Activated naive CD8-positive, alpha-beta T cell treated with anti-CD3 and anti-CD28 coated beads for 36 hours (primary cell): ENCODE data around the gene EBF3. TPM values are rescaled to one million over a fixed set of nuclear protein-coding genes. Genes with fewer than 3 reads are reported as not detected.

Experiments
- DNase-seq: peaks from one replicate; pipeline ENCODE4 v3.0.0; 2021
- H3K27ac Mint-ChIP-seq: one replicate; pipeline ENCODE4 v1.8.0; 2022; ENCODE audit warnings: mild to moderate bottlenecking, moderate library complexity, mixed read lengths
- H3K27me3 Mint-ChIP-seq: one replicate; pipeline ENCODE4 v1.8.0; 2022; ENCODE audit warnings: mild to moderate bottlenecking, mixed read lengths
- H3K36me3 Mint-ChIP-seq: one replicate; pipeline ENCODE4 v1.8.0; 2021; ENCODE audit warnings: mild to moderate bottlenecking, mixed read lengths
- H3K4me1 Mint-ChIP-seq: one replicate; pipeline ENCODE4 v1.8.0; 2021; ENCODE audit warnings: mixed read lengths
- H3K4me3 Mint-ChIP-seq: one replicate; pipeline ENCODE4 v1.8.0; 2022; ENCODE audit warnings: mild to moderate bottlenecking, moderate library complexity, mixed read lengths
- H3K9me3 Mint-ChIP-seq: one replicate; pipeline ENCODE4 v1.8.0; 2022; ENCODE audit warnings: mixed read lengths
- total RNA-seq, 2 experiments: library from RNA; stranded (reverse); gene quantifications; one replicate each; pipeline ENCODE4 v1.2.3, GENCODE V29; 2021

Gene EBF3
- total RNA-seq, 2 experiments from 2014 or later, result not detected

DNA sequence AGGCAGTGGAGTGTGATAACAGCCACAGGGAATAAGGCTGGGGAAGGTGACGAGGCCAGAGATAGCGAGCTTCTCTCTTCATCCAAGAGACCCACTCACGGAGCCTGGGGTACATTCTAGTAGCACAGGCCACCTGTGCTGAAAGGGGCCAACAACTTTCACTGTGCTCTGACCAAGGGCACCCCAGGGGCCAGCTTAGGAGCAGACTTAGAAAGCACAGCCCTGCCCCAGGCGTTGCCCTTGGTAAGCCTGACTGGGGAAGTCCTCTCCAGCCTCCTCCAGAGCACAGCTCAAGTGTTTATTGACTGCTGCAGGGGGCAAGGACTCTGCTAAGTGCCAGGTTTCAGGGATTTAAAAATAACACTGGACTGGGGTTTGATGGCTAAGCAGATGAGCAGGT is 44.7 kb downstream of the EBF3 start:
- H3K27me3 Mint-ChIP-seq, result no peaks in the 10 kb centered on the region
- no peak overlapping the region for H3K4me3 Mint-ChIP-seq
- H3K4me1 Mint-ChIP-seq, result no peaks in the 10 kb centered on the region
- H3K36me3 Mint-ChIP-seq, result no peaks in the 10 kb centered on the region
- DNase-seq, result no peak
- no peak overlapping the region for H3K27ac Mint-ChIP-seq
- no peaks in the 10 kb centered on the region for H3K9me3 Mint-ChIP-seq

DNA sequence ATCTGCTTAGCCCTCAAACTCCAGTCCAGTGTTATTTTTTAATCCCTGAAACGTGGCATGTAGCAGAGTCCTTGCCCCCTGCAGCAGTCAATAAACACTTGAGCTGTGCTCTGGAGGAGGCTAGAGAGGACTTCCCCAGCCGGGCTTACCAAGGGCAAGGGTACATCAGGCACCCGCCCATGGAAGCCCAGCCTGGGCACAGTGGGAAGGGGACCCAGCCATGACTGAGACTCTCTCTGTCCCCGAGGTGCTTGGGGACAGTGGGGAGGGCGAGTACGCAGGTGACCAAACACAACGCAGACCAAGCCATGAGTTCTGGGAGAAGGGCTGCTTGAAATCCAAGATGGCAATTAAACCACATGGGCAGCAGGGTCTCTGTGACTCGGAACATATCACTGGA is 45.2 kb downstream of the EBF3 start:
- Mint-ChIP-seq H3K36me3 (no peaks in the 10 kb centered on the region), H3K27me3 (no peaks in the 10 kb centered on the region), H3K27ac (no peak overlapping the region), H3K9me3 (no peaks in the 10 kb centered on the region), H3K4me1 (no peaks in the 10 kb centered on the region), H3K4me3 (no peak overlapping the region)
- DNase-seq, result no peak

DNA sequence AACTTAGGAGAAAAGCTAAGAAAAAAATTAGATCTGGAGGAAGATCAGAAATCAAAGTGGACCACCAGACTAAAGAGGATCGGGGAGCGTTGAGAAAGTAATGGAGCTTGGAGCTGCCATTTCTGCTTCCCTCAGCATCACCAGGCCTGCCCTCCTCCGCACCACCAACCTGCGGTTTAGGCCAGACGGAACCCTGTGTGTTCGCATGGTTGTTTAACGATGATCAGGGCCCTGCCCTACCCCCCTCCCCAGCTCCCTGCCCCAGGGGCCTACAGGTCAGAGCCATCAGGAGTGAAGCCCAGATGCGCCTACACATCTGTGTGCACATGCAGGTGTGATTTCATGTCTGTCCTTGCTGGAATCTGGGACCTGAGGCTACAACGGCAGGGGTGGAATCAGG is 45.7 kb downstream of the EBF3 start:
- Mint-ChIP-seq H3K36me3 (no peaks in the 10 kb centered on the region), H3K27me3 (no peaks in the 10 kb centered on the region), H3K4me3 (no peak overlapping the region), H3K4me1 (no peaks in the 10 kb centered on the region), H3K27ac (no peak overlapping the region), H3K9me3 (no peaks in the 10 kb centered on the region)
- no peak for DNase-seq

DNA sequence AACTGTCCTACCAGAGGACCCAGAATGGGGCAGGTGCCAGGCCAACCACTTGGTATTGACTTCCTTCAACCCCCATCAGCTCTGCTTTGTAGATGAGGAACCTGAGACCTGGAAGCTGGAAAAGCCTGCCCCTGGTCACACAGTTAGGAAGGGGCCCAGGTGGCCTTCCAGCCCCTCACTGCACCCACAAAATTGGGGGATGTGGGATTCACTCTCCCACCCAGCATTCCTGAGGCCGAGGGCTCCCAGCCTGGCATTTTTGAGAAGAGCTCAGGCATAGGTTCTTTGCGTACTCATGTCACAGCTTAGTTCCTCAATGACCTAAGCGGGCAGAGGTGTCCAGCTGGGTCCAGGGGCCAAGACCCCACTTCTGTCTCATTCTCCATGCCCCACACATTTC is 46.1 kb downstream of the EBF3 start:
- Mint-ChIP-seq H3K4me1 (no peaks in the 10 kb centered on the region), H3K27me3 (no peaks in the 10 kb centered on the region), H3K36me3 (no peaks in the 10 kb centered on the region), H3K9me3 (no peaks in the 10 kb centered on the region), H3K27ac (no peak overlapping the region), H3K4me3 (no peak overlapping the region)
- no peak for DNase-seq

DNA sequence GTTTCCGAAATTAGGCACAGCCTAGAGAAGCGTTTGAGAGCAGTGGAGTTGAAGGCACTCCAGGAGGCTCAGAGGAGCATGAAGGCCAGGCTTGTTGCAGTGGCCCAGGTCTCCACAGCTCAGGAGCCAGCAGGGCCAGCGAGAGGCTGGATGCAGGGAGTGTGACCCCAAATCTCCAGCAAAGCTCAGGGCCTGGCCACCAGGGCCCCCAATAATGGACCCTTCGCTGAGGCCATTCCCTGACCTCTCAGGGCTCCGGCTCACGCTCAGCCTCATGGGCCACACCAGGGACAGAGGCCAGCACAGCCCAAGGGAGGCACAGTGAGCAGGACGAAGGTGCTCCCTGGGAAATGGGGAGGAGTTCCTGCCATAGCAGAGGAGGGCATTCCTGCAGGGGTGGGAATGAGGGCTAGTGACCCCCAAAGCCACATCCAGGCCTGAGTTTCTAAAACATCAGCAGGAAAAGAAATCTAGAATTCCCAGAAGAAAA is 47.5 kb downstream of the EBF3 start:
- no peaks in the 10 kb centered on the region for H3K27me3 Mint-ChIP-seq
- H3K36me3 Mint-ChIP-seq, result no peaks in the 10 kb centered on the region
- no peaks in the 10 kb centered on the region for H3K4me1 Mint-ChIP-seq
- H3K27ac Mint-ChIP-seq, result no peak overlapping the region
- H3K4me3 Mint-ChIP-seq, result no peak overlapping the region
- no peak for DNase-seq
- H3K9me3 Mint-ChIP-seq, result no peaks in the 10 kb centered on the region

DNA sequence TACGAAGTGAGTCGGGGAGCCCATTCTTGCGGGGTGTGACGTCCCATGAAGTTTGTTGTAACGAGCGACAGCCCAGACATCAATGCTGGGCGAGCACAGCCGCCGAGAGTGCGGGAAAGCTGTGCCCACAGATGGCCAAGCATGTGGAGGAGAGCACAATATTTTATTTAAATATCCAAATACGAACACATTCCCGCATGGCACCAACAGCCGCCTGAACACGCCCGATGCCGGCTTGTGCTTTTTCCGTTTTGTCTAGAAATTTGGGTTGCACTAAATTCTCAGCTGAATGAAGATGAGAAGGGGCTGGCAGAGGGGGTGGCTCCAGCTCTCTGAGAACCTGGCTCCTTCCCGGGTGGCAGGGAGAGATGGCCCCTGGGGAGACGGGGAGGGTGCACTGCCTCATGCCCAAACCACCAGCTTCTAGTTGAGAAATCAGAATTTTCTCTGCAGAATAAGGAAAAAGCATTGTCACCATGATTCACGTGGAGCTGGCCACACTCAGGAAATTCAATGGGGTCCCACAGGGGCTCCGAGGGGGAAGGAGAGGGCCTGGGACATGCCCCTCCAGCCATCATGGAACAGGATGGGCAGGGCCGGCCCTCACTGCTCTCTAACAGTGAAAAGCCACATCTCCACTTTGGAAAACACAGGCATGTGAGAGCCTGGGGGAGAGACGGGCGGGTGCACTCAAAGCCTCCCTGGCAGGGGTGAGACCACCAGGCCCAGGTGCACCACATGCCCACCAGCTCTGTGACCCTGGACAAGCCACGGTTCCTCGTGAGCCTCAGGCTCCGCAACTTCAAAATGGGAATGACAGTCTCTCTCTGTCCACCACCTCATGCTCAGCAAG is 48.3 kb downstream of the EBF3 start:
- Mint-ChIP-seq H3K36me3 (no peaks in the 10 kb centered on the region), H3K27me3 (no peaks in the 10 kb centered on the region), H3K4me3 (no peak overlapping the region), H3K9me3 (no peaks in the 10 kb centered on the region), H3K27ac (no peak overlapping the region), H3K4me1 (no peaks in the 10 kb centered on the region)
- DNase-seq, result no peak

DNA sequence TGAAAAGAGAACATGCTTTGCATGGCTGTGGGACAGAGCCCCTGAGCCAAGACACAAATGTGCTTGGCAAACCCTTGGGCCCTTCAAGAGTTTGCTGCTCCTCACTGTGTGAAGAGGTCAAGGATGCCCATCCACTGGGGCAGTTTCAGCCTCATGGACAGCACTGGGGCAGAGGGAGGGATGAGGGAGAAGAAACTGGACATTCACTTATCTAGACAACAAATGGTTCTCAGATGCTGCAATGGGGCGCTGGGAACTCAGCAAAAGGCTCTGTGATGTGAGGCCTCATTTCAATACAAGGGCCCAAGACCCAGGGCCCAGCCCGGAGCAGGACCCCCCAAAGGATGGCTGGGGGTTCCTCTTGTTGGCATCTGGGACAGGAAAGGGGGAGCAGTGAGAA is 49.1 kb downstream of the EBF3 start:
- H3K9me3 Mint-ChIP-seq, result no peaks in the 10 kb centered on the region
- no peak overlapping the region for H3K27ac Mint-ChIP-seq
- H3K27me3 Mint-ChIP-seq, result no peaks in the 10 kb centered on the region
- no peak for DNase-seq
- no peaks in the 10 kb centered on the region for H3K4me1 Mint-ChIP-seq
- no peak overlapping the region for H3K4me3 Mint-ChIP-seq
- H3K36me3 Mint-ChIP-seq, result no peaks in the 10 kb centered on the region

DNA sequence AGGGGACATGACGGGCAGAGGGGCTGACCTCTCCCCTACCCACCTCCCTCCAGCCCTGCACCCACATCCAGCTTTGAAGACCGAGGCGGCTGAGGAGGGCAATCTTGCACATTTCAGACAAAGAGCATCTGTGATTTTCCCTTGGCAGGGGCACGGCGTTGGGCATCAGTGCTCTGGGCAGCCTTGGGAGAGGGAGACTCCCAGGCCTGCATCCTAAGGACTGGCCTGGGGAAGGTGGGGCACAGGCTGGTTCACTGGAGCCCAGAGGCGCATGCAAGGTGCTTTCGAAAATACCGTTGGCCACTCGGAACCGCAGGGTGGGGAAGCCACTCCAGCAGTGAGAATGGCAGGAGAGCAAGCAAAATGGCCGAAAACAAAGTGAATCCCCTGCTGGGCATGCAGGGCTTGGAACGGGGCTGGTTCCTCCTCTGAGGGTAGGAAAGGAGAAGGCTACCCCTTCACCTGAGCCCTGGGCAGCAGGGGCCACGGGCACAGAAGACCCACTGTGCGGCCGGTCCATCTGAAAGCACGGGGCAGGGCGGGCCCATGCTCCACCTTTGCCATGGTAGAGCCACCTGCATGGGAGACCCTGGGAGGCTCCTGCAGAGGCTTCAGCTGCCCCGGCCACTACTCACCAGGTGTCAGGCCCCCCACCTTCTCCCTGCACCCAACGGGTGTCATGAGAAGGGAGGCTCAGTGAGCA is 49.8 kb downstream of the EBF3 start:
- no peaks in the 10 kb centered on the region for H3K9me3 Mint-ChIP-seq
- no peak for DNase-seq
- H3K27me3 Mint-ChIP-seq, result no peaks in the 10 kb centered on the region
- H3K27ac Mint-ChIP-seq, result no peak overlapping the region
- H3K4me3 Mint-ChIP-seq, result no peak overlapping the region
- no peaks in the 10 kb centered on the region for H3K36me3 Mint-ChIP-seq
- no peaks in the 10 kb centered on the region for H3K4me1 Mint-ChIP-seq

DNA sequence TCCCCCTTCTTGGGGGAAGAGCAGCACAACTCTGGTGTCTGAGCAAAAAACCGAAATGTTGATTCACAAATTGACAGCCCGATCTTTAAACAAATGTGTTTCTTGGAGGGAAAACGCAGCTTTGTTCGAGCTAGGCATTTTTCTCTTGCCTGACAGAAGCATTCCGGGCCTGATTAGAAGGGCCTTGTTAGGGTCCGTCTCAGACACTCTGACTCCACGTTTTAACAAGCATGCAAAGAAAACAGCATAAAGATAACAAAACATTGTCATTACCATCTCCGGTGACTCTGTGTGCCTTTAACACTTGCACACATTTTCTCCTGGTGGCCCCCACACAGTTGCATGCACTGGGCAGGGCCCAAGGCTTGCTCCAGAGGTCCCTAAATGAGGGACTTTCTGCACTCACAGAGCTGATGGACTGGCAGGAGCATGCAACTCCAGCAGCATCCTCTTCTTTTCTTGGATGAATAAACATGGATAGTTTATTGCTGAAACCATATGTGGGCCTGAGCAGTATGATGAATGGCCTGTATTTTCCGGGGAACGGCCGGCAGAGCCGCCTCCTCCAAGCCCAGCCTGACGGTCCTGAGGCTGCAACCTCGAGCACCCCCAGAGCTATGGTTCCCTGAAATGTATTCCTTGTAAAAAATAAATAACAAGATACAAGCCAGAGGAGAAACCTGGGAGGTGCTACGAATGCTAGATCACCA is 50.9 kb downstream of the EBF3 start:
- Mint-ChIP-seq H3K27ac (no peak overlapping the region), H3K36me3 (no peaks in the 10 kb centered on the region), H3K27me3 (no peaks in the 10 kb centered on the region), H3K4me1 (no peaks in the 10 kb centered on the region), H3K9me3 (no peaks in the 10 kb centered on the region), H3K4me3 (no peak overlapping the region)
- no peak for DNase-seq

DNA sequence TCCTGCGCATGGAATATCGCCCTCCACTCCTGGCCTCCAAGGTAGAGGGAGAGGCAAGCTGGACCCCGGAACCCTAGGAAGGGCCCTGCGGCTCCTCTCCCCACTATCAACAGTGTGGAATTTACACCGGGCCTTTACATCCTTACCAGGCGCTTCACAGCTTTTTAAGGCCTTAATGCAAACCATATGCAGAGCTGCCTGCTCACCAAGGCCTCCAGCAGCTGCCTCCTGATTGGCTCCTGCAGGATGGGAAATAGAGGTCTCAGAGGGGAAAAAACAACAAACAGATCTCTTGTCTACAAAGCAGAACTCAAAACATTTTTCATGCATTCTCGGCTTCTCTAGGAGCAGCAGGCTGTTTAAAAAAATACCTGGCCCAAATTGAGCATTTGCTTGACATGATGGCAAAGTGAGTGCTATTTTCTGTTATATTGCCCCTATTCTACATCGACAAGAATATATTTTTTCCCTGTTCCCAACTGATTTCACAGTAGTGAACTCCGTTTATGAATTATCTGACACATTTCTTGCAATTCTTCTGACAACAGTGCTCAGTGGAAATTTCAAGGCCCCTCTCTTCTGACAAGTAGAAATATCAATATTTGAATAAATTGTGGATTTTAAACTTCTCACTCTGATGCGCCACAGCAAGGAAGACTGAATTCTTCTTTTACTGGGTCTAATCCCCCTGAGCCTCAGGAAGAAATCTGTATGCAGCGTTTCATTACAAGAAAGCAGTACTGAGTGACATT is 51.7 kb downstream of the EBF3 start:
- no peak overlapping the region for H3K4me3 Mint-ChIP-seq
- H3K9me3 Mint-ChIP-seq, result no peaks in the 10 kb centered on the region
- no peaks in the 10 kb centered on the region for H3K27me3 Mint-ChIP-seq
- no peak for DNase-seq
- no peak overlapping the region for H3K27ac Mint-ChIP-seq
- H3K36me3 Mint-ChIP-seq, result no peaks in the 10 kb centered on the region
- no peaks in the 10 kb centered on the region for H3K4me1 Mint-ChIP-seq

DNA sequence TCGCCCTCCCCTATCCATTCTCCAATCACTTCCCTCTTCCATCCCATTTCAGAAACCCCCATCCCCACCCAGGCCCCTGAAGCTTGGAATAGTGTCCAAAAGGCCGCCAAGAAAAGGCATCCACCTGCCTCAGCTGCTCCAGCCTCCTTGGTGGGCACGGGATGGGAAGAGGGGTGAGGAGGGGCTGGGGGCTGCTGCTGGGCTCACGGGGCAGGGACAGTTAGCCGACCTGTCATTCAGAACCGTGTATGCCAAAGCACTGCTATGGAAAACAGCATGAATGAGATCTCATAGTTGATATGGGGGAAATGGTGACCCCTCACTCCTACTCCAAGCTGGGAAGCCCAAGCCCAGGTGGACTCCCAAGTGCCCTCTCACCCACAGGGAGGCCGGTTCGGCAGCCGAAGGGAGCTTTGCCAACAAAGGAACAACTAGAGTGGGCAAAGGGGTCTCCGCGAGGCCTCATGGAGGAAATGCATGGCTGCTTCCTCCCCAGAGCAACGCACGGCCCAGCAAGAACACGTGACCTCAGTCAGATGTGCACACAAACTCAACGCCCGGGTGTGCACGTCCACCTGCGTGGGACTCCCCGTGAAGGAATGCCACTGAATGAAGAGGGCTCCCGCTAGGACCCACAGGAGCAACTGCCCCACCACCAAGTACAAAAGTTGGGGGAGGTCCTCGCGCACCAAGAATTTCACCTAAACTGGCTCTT is 52.5 kb downstream of the EBF3 start:
- Mint-ChIP-seq H3K4me1 (no peaks in the 10 kb centered on the region), H3K27me3 (no peaks in the 10 kb centered on the region), H3K4me3 (no peak overlapping the region), H3K36me3 (no peaks in the 10 kb centered on the region), H3K27ac (no peak overlapping the region), H3K9me3 (no peaks in the 10 kb centered on the region)
- DNase-seq, result no peak

DNA sequence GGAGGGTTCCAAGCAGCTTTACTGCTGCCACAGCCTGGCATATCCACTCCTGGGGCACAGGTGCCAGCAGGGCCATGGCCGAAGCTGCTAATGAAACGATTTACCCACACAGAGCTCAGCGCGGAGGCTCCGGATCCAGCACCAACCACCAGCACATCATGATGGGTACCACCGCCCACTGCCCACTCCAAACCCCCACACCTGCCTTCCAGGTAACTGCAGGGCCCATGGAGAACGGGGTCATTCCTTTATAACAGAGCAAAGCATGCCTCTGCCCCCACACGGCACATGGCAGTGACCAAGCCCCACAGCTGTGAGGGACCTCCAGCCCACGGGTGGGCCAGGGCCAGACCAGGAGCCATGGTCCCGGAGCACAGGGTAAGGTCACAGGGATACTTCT is 53.2 kb downstream of the EBF3 start:
- no peaks in the 10 kb centered on the region for H3K9me3 Mint-ChIP-seq
- no peak for DNase-seq
- H3K4me3 Mint-ChIP-seq, result no peak overlapping the region
- no peak overlapping the region for H3K27ac Mint-ChIP-seq
- no peaks in the 10 kb centered on the region for H3K27me3 Mint-ChIP-seq
- H3K4me1 Mint-ChIP-seq, result no peaks in the 10 kb centered on the region
- no peaks in the 10 kb centered on the region for H3K36me3 Mint-ChIP-seq

DNA sequence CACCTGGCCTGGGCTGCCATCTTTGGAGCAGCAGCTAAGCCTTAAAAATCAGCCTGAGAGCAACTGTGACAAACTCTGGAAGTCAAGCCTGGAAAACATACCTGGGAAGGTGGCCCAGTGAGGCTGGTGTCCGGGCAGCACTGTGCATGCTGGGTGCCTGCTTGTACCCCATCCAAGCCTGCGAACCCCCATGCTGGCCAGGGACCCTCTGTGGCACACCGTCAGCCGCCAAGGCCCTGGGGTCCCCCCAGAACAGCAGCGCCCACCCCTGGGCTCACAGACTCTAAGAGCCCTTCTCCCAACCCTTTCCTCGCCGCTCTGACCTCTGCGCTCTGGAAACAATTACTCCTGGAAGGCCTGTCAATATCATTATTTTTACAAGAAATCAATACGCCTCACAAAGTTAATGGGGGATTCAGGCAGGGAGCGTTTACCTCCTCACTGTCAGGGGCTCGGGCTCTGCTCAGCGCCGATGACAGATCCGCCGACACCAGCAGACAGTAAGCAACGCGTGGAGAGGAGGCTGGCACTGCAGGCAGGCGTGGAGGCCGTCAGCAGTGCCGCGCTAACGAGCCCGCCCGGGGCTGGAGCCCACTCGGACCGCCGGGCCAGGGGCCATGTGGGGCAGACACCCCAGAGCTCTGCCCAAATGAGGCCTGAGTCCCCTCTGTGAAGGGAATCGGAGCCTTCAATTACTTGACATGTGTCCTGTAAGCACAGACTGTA is 54.4 kb downstream of the EBF3 start:
- no peaks in the 10 kb centered on the region for H3K36me3 Mint-ChIP-seq
- H3K9me3 Mint-ChIP-seq, result no peaks in the 10 kb centered on the region
- no peak overlapping the region for H3K4me3 Mint-ChIP-seq

DNA sequence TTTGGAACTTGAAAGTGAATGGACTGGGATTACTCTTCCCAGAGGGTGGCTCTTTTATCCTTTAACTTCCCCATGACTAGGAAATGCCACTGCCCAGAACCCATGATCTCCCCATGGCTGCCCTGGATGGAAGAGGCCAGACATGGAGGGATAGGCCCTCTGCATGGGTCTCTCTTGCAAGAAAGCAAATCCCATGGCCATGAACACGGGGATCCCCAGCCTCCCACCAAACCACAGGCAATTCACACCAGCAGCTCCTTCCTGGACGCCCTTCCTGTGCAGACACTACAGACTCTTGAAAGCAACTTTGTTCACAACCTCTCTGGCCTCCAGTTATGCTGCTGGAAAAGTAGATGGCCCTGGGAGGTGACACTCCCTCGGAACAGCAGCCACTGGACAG is 55.0 kb downstream of the EBF3 start:
- Mint-ChIP-seq H3K27ac (no peak overlapping the region), H3K4me1 (no peaks in the 10 kb centered on the region)

More for the DNA sequence above, 54.4 kb downstream of the EBF3 start:
- DNase-seq, result no peak
- no peaks in the 10 kb centered on the region for H3K4me1 Mint-ChIP-seq
- H3K27ac Mint-ChIP-seq, result no peak overlapping the region
- no peaks in the 10 kb centered on the region for H3K27me3 Mint-ChIP-seq

More for the DNA sequence above, 55.0 kb downstream of the EBF3 start:
- no peak overlapping the region for H3K4me3 Mint-ChIP-seq
- H3K36me3 Mint-ChIP-seq, result no peaks in the 10 kb centered on the region
- H3K27me3 Mint-ChIP-seq, result peaks cover 3% of the 10 kb centered on the region
- H3K9me3 Mint-ChIP-seq, result no peaks in the 10 kb centered on the region
- DNase-seq, result no peak
